ENCODE data around the gene SFI1. TPM values are rescaled to one million over a fixed set of nuclear protein-coding genes. Genes with fewer than 3 reads are reported as not detected.

SFI1 gene
- total RNA-seq, 1 experiment from 2014 or later: 61.6 TPM

GRCh38 chr22:31613286-31613903 is 117.1 kb downstream of the SFI1 start:
- no peak for TF ChIP-seq EZH2 (IDR thresholded peaks at IDR 0.05; ENCODE audit: borderline replicate concordance, low read depth, low read length, poor library complexity, severe bottlenecking)
- TF ChIP-seq, protein P1, sequence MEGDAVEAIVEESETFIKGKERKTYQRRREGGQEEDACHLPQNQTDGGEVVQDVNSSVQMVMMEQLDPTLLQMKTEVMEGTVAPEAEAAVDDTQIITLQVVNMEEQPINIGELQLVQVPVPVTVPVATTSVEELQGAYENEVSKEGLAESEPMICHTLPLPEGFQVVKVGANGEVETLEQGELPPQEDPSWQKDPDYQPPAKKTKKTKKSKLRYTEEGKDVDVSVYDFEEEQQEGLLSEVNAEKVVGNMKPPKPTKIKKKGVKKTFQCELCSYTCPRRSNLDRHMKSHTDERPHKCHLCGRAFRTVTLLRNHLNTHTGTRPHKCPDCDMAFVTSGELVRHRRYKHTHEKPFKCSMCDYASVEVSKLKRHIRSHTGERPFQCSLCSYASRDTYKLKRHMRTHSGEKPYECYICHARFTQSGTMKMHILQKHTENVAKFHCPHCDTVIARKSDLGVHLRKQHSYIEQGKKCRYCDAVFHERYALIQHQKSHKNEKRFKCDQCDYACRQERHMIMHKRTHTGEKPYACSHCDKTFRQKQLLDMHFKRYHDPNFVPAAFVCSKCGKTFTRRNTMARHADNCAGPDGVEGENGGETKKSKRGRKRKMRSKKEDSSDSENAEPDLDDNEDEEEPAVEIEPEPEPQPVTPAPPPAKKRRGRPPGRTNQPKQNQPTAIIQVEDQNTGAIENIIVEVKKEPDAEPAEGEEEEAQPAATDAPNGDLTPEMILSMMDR (conservative IDR thresholded peaks at IDR 0.05; ENCODE audit: low read depth, low read length): no peak

GRCh38 chr22:31613904-31614296 is 117.6 kb downstream of the SFI1 start:
- no peak for DNase-seq (ENCODE audit: low spot score)
- BruUV-seq (replicated peaks): no TSS peak
- no peaks in the 10 kb centered on the region for H3K27me3 ChIP-seq (replicated peaks; ENCODE audit: insufficient read depth, low read depth, low read length, poor library complexity)
- CTCF ChIA-PET: no interaction called here
- intact Hi-C loops (cut with micrococcal nuclease; ENCODE audit: unreplicated experiment): no loop called here
- POLR2A ChIA-PET (ENCODE audit: low non-redundant PET): no interaction called here
- no peaks in the 10 kb centered on the region for H3K9me3 ChIP-seq (ENCODE audit: low read depth, low read length, poor library complexity, severe bottlenecking)
- TF ChIP-seq, protein P1 (conservative IDR thresholded peaks at IDR 0.05; ENCODE audit: low read depth, low read length): no peak
- no peak for TF ChIP-seq EZH2 (IDR thresholded peaks at IDR 0.05; ENCODE audit: borderline replicate concordance, low read depth, low read length, poor library complexity, severe bottlenecking)
- no peaks in the 10 kb centered on the region for H3K4me1 ChIP-seq (ENCODE audit: insufficient read depth, low read length, poor library complexity, severe bottlenecking)
- no peak overlapping the region for H3K4me3 ChIP-seq (ENCODE audit: low read depth, low read length, poor library complexity, severe bottlenecking)
- no peak overlapping the region for H3K27ac ChIP-seq (ENCODE audit: low read depth, low read length, poor library complexity, severe bottlenecking)
- peaks cover 5% of the 10 kb centered on the region for H3K36me3 ChIP-seq (ENCODE audit: insufficient read depth, low read length, poor library complexity, severe bottlenecking)

More at GRCh38 chr22:31613286-31613903, 117.1 kb downstream of the SFI1 start:
- no TSS peak for BruUV-seq (replicated peaks)
- Histone ChIP-seq H3K27me3 (replicated peaks; ENCODE audit: insufficient read depth, low read depth, low read length, poor library complexity) (no peaks in the 10 kb centered on the region), H3K9me3 (ENCODE audit: low read depth, low read length, poor library complexity, severe bottlenecking) (no peaks in the 10 kb centered on the region), H3K4me3 (ENCODE audit: low read depth, low read length, poor library complexity, severe bottlenecking) (no peak overlapping the region), H3K36me3 (ENCODE audit: insufficient read depth, low read length, poor library complexity, severe bottlenecking) (peaks cover 5% of the 10 kb centered on the region), H3K4me1 (ENCODE audit: insufficient read depth, low read length, poor library complexity, severe bottlenecking) (no peaks in the 10 kb centered on the region), H3K27ac (ENCODE audit: low read depth, low read length, poor library complexity, severe bottlenecking) (no peak overlapping the region)
- intact Hi-C loops (cut with micrococcal nuclease; ENCODE audit: unreplicated experiment): no loop called here
- CTCF ChIA-PET: no interaction called here
- POLR2A ChIA-PET (ENCODE audit: low non-redundant PET): no interaction called here
- no peak for DNase-seq (ENCODE audit: low spot score)

DNA sequence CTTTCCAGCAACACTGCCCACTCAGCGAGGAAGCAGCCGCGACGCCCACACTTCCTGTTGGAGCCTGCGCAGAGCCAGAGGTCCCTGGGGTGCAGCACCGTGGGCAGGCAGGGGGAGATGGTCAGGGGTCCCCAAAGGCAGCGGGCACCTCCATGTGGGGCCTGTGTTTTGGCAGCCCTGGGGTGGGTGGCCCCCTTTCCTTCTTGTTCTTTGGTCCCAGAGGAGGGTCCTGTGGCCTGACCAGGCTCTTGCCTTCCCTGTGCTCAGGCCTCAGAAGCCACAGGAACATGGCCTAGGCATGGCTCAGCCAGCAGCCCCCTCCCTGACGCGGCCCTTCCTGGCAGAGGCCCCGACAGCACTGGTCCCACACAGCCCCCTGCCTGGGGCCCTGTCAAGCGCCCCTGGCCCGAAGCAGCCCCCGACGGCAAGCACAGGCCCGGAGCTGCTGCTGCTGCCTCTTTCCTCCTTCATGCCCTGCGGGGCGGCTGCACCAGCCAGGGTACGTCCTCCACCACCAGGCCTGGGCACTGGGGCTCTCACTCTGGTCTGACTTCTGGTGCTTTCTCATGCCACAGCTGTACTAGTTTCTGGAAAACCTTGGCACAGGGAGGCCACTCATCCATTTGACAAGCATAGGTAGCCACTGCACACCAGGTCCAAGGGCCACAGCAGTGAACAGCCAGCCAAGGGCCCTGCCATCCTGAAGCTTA is 118.6 kb downstream of the SFI1 start:
- H3K36me3 ChIP-seq (ENCODE audit: insufficient read depth, low read length, poor library complexity, severe bottlenecking): peaks cover 10% of the 10 kb centered on the region
- BruUV-seq (replicated peaks): no TSS peak
- no peaks in the 10 kb centered on the region for H3K9me3 ChIP-seq (ENCODE audit: low read depth, low read length, poor library complexity, severe bottlenecking)
- H3K27me3 ChIP-seq (replicated peaks; ENCODE audit: insufficient read depth, low read depth, low read length, poor library complexity): no peaks in the 10 kb centered on the region
- H3K27ac ChIP-seq (ENCODE audit: low read depth, low read length, poor library complexity, severe bottlenecking): peak overlapping the region; percentile 16
- H3K4me3 ChIP-seq (ENCODE audit: low read depth, low read length, poor library complexity, severe bottlenecking): no peak overlapping the region
- DNase-seq (ENCODE audit: low spot score): no peak
- TF ChIP-seq, protein P1 (conservative IDR thresholded peaks at IDR 0.05; ENCODE audit: low read depth, low read length): no peak
- no peak for TF ChIP-seq EZH2 (IDR thresholded peaks at IDR 0.05; ENCODE audit: borderline replicate concordance, low read depth, low read length, poor library complexity, severe bottlenecking)
- ChIA-PET CTCF (no interaction called here), POLR2A (ENCODE audit: low non-redundant PET) (no interaction called here)
- H3K4me1 ChIP-seq (ENCODE audit: insufficient read depth, low read length, poor library complexity, severe bottlenecking): no peaks in the 10 kb centered on the region
- intact Hi-C loops (cut with micrococcal nuclease; ENCODE audit: unreplicated experiment): no loop called here
